GM19239 (cell line): ENCODE results near the gene QPRT.
"Not testable (repeated sequence)": the region's sequence is repeated elsewhere in the genome, so short reads cannot be mapped to it uniquely, and the experiment has no call there.

ENCODE experiments used
- DNase-seq: peaks from one replicate; pipeline ENCODE4 v3.0.0; 2011; ENCODE audit warnings: low spot score; ENCODE audit not compliant: insufficient read length
- FAIRE-seq: peaks from 2 replicates; lab custom pipeline; 2011; peaks lifted over from hg19 to GRCh38; lab: Jason Lieb, UNC

Gene QPRT

GRCh38 chr16:29662000-29662728, 16.8 kb upstream of the QPRT start:
- peak; percentile 86 for FAIRE-seq
- DNase-seq: no peak

DNA sequence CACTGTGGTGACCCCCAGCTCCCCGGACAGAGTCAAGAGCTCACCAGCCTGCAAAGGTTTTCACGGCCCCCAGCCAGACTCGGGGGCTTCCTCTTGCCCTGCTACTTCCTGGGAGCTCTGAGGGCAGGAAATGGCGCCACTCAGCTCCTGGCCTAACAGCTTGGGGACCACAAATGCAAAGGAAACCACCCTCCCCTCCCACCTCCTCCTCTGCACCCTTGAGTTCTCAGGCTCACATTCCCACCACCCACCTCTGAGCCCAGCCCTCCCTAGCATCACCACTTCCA, 16.3 kb upstream of the QPRT start:
- FAIRE-seq (peak; percentile 95), DNase-seq (no peak)

DNA sequence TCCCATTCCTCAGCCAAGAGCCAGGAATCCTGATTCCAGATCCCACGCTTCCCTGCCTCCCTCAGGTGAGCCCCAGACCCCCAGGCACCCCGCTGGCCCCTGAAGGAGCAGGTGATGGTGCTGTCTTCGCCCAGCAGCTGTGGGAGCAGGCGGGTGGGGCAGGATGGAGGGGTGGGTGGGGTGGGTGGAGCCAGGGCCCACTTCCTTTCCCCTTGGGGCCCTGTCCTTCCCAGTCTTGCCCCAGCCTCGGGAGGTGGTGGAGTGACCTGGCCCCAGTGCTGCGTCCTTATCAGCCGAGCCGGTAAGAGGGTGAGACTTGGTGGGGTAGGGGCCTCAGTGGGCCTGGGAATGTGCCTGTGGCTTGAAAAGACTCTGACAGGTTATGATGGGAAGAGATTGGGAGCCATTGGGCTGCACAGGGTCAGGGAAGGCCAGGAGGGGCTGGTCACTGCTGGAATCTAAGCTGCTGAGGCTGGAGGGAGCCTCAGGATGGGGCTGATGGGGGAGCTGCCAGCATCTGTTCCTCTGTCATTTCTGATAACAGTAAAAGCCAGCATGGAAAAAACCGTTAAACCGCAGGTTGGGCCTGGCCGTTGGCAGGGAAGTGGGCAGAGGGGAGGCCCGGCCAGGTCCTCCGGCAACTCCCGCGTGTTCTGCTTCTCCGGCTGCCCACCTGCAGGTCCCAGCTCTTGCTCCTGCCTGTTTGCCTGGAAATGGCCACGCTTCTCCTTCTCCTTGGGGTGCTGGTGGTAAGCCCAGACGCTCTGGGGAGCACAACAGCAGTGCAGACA, 15.8 kb upstream of the QPRT start, which contains the start of gene SPN:
Gene SPN, plus strand, starts transcription at position 232 of the 791 bp plus-strand sequence. Its CDS starts 482 bp downstream, at position 714.
- FAIRE-seq (peak; percentile 52), DNase-seq (no peak)

GRCh38 chr16:29663807-29664090, 15.2 kb upstream of the QPRT start:
- FAIRE-seq: peak; percentile 76
- DNase-seq: no peak

DNA sequence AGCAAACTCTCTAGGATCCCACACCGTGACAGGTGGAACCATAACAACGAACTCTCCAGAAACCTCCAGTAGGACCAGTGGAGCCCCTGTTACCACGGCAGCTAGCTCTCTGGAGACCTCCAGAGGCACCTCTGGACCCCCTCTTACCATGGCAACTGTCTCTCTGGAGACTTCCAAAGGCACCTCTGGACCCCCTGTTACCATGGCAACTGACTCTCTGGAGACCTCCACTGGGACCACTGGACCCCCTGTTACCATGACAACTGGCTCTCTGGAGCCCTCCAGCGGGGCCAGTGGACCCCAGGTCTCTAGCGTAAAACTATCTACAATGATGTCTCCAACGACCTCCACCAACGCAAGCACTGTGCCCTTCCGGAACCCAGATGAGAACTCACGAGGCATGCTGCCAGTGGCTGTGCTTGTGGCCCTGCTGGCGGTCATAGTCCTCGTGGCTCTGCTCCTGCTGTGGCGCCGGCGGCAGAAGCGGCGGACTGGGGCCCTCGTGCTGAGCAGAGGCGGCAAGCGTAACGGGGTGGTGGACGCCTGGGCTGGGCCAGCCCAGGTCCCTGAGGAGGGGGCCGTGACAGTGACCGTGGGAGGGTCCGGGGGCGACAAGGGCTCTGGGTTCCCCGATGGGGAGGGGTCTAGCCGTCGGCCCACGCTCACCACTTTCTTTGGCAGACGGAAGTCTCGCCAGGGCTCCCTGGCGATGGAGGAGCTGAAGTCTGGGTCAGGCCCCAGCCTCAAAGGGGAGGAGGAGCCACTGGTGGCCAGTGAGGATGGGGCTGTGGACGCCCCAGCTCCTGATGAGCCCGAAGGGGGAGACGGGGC, 14.7 kb upstream of the QPRT start:
- FAIRE-seq: peak; percentile 18
- no peak for DNase-seq

DNA sequence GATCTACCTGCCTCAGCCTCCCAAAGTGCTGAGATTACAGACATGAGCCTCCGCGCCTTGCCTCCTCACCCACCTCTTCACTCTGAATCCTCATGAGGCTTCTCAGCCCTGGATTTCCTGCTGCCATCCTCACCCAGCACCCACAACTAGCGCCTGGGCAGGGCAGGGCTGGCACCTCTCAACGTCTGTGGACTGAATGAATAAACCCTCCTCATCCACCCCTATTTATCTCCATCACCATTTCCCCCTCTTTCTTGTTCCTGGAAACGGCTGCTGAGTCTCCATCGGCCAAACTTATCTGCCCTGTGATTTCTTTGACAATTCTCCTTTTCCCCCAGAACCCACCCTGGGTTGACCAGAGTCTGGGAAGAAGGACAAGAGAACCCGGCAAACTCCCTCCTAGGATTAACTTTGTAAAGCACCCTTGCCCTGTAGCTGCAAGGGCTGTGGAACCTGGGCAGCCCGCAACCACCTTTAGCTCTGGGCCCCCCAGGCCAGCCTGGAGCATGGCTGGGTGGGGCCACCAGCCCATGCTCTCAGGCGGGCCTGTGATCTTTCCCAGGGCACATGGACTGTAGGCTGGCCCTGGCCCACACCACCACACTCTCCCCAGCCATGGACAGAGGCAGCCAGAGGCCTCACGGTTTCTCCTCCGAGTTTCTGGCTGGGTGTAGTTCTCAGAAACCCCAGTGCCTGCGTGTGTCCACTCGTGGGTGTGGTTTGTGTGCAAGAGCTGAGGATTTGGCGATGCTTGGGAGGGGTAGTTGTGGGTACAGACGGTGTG, 13.5 kb upstream of the QPRT start:
- DNase-seq: no peak
- FAIRE-seq: peak; percentile 66

DNA sequence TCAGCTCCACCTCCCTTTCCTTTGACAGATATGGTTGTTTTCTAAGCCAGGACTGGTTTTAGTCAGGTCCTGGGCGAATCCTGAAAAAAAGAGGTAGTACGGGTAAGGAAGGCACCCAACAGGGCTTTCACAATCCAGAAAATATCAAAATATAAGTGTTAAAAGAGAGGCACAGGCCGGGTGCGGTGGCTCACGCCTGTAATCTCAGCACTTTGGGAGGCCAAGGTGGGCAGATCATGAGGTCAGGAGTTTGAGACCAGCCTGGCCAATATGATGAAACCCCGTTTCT, 11.7 kb upstream of the QPRT start:
- DNase-seq: not testable (repeated sequence)
- FAIRE-seq: peak; percentile 44

- no peak for FAIRE-seq
- no peak for DNase-seq
Measured at GRCh38 chr16:29667755-29668154, 11.2 kb upstream of the QPRT start.

GRCh38 chr16:29668267-29668666, 10.7 kb upstream of the QPRT start:
- DNase-seq: no peak
- no peak for FAIRE-seq

- DNase-seq: no peak
- FAIRE-seq: no peak
Measured at GRCh38 chr16:29673501-29673900, 5.5 kb upstream of the QPRT start.

DNA sequence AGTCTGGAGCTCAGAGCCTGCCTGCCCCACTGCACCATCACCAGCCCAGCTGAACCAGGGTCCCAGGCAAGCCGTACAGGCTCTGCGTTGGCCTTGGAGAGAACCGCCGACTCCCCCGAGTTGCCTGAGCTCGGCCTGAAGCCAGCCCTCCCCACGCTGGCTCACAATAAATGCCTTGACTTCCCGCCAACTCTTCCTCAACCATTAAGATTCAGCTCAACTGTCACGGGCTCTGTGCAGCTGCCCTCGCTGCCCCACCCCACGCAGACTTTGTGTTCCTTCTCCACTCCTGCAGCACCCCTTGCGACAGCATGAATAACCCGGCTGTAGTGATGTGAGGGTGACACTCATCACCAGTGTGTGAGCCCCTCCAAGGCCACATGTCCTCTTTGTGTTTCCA, 4.8 kb upstream of the QPRT start:
- FAIRE-seq (no peak), DNase-seq (no peak)

DNA sequence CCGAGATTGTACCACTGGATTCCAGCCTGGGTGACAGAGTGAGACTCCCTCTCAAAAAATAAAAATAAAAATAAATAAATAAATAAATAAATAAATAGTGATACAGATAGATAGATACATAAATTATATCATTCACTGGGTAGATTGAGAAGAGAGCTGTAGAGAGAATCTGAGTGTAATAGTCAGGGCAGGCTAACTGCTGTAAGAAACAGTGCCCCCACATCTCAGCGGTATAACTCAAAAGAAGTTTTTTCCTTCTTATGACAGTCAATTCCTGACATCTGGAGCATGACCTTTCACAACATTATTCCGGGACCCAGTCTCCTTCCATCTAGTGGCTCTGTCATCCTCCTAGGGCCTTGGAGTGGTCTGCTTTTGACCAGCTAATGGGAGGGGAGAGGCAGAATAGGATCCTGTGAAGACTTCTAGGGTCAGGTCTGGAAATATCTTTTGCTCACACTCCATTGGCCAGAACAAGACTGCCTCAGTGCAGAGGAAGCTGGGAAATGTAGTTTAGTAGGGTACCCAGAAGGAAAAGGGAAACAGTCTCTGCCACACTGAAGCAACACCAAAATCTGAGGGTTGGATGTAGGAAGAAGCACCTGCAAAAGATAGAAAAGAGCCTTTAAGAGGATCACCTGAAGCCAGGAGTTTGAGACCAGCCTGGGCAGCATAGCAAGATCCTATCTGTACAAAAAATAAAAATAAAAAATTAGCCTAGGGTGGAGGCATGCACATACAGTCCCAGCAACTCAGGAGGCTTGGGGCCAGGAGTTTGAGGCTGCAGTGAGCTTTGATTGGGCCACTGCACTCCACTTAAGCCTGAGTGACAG, 3.0 kb upstream of the QPRT start:
- DNase-seq (no peak), FAIRE-seq (peak; percentile 87)

- FAIRE-seq: no peak
- no peak for DNase-seq
Measured at GRCh38 chr16:29676989-29677785, 1.8 kb upstream of the QPRT start.

DNA sequence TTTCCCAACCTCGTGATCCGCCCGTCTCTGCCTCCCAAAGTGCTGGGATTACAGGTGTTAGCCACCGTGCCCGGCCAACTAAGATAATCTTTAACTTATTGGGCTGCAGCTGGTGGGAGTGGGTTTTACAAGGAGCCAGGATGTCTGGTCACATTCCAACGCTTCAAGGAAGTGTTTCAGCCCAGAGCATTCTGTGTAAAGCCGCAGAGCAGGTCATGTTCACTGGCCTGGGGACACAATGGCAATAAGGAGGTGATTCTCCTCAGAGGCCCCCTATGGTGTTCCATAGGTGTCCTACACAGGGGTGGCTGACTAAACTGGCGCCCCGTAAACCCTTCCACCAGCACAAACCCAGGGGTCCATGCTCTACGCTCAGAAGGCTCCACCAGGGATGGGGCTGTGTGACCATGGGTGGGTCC, 1.2 kb downstream of the QPRT start:
- FAIRE-seq: no peak
- DNase-seq: no peak

- FAIRE-seq: no peak
Measured at GRCh38 chr16:29683543-29684090, 4.6 kb downstream of the QPRT start.

DNA sequence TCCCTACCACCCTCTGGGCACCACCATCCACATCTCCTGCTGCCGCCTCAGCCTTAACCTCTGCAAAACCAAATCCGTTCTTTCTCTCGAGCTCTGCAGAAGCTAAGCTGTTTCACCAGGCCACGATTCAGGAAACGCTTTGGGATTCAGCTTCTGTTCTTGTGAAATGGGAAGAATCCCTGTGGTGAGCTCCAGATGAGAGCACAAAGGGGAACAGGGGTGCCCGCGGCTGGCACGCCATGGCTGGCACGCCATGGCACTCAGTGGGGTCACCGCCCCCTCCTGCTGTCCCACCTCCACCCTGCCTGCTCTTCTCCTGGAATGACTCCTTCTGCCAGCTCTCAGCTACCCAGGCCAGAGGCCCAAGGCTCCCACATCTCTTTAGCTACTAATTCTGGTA, 5.7 kb downstream of the QPRT start:
- FAIRE-seq: no peak
- DNase-seq: no peak

More at GRCh38 chr16:29683543-29684090, 4.6 kb downstream of the QPRT start:
- DNase-seq: no peak

DNA sequence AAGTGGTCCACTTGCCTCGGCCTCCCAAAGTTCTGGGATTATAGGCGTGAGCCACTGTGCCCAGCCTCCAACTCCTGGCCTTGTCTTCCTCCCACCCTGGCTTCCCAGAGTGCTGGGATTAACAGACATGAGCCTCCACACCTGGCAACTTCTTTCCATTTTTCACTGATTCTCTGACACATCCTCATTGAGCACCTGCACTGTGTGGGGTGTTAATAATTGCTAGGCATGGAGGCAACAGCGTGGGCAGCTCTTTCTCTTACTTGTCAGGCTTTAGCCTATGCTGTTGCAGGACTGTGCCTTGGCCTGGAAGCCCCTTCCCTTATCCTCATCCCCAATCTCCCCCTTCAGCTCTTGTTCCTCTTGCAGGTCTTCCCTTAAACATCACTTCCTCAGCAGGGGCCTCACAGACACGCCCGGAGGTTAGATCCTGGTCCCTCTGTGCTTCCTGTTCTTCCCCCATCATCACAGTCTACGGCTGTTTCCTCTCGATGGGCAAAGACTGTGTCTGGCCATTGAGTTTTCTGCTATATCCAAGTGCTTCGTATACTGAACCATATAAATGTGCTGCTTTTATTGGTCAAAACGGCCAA, 7.9 kb downstream of the QPRT start:
- DNase-seq (no peak), FAIRE-seq (peak; percentile 48)

DNA sequence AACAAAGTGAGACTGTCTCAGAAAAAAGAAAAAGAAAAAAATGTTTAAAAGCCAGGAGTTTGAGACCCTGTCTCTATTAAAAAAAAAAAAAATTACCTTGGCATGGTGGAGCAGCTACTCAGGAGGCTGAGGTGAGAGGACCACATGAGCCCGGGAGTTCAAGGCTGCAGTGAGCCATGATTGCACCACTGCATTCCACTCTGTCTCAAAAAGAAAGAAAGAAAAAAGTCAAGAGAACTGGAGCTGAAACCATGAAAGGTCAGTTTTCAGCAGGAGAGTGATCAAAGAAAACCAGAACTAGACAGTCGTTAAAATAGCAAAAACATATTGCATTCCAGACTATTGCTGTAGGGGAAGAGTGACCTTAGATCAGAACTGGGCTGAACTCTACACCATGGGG, 8.8 kb downstream of the QPRT start:
- DNase-seq (no peak), FAIRE-seq (no peak)
